Fibroblast of lung (primary cell): ENCODE results near the gene KLHL1. TPM values are rescaled to one million over a fixed set of nuclear protein-coding genes. Genes with fewer than 3 reads are reported as not detected.

ENCODE experiments used
- DNase-seq, 2 donors: peaks; one replicate each; pipeline versions ENCODE4 v3.0.0 to v3.0.0-alpha.2; 2010; ENCODE audit warnings: low read depth in 2 of 2
- H2AFZ ChIP-seq: 2 replicates; pipeline ENCODE4 v1.5.1; 2012; ENCODE audit warnings: low read length, control low read depth, inconsistent platforms
- H3K27ac ChIP-seq: 2 replicates; pipeline ENCODE4 v1.5.1; 2011; ENCODE audit warnings: low read length, control low read depth; ENCODE audit not compliant: insufficient read depth
- H3K27me3 ChIP-seq: 2 replicates; pipeline ENCODE4 v1.5.1; 2011; ENCODE audit warnings: mild to moderate bottlenecking, low read length; ENCODE audit not compliant: control insufficient read depth, insufficient read depth
- H3K36me3 ChIP-seq: 2 replicates; pipeline ENCODE4 v1.5.1; 2011; ENCODE audit warnings: low read length; ENCODE audit not compliant: control insufficient read depth, insufficient read depth
- H3K4me1 ChIP-seq: 2 replicates; pipeline ENCODE4 v1.5.1; 2011; ENCODE audit warnings: low read length; ENCODE audit not compliant: control insufficient read depth, insufficient read depth; ENCODE audit errors: extremely low read depth
- H3K4me2 ChIP-seq: 2 replicates; pipeline ENCODE4 v1.5.1; 2011; ENCODE audit warnings: low read length, control low read depth; ENCODE audit not compliant: insufficient read depth; ENCODE audit errors: extremely low read depth
- H3K4me3 ChIP-seq, 4 experiments: fragments of 200-600 bp in 1 of 4; sonication (generic) in 1 of 4; replicated peaks in 1 of 4; 2 replicates each; pipeline ENCODE4 v1.5.1; 2011 to 2016; ENCODE audit warnings: low read length in 4 of 4, low read depth in 3 of 4, mild to moderate bottlenecking in 3 of 4, control low read depth in 2 of 4, inconsistent platforms in 1 of 4, mixed read lengths in 1 of 4; ENCODE audit not compliant: insufficient read depth in 1 of 4; ENCODE audit errors: control extremely low read depth in 1 of 4
- H3K79me2 ChIP-seq: 2 replicates; pipeline ENCODE4 v1.5.1; 2012; ENCODE audit warnings: mild to moderate bottlenecking, low read length, inconsistent platforms; ENCODE audit not compliant: control insufficient read depth, insufficient read depth
- H3K9ac ChIP-seq: 2 replicates; pipeline ENCODE4 v1.5.1; 2011; ENCODE audit warnings: mild to moderate bottlenecking, low read length, control low read depth; ENCODE audit not compliant: insufficient read depth
- H3K9me3 ChIP-seq: 2 replicates; pipeline ENCODE4 v1.5.1; 2012; ENCODE audit warnings: low read depth, low read length; ENCODE audit not compliant: control insufficient read depth, insufficient read depth
- H4K20me1 ChIP-seq: 2 replicates; pipeline ENCODE4 v1.5.1; 2011; ENCODE audit warnings: low read length; ENCODE audit not compliant: control insufficient read depth, insufficient read depth; ENCODE audit errors: extremely low read depth
- CTCF ChIP-seq, 2 donors: IDR thresholded peaks in 1 of 2; conservative IDR thresholded peaks in 1 of 2; 1 replicate in 1 of 2; 2 replicates in 1 of 2; pipeline ENCODE4 v1.5.1; 2011 to 2012; ENCODE audit warnings: low read length in 2 of 2, control low read depth in 1 of 2, inconsistent platforms in 1 of 2, low read depth in 1 of 2, mild to moderate bottlenecking in 1 of 2
- EZH2 ChIP-seq: IDR thresholded peaks from 2 replicates; pipeline ENCODE4 v1.5.1; 2012; ENCODE audit warnings: low read length, control low read depth, mild to moderate bottlenecking; ENCODE audit errors: missing control alignments
- polyA plus RNA-seq, 2 donors: library from polyadenylated mRNA; depleted of rRNA in 1 of 2; stranded (reverse) in 1 of 2; unstranded in 1 of 2; fragments of >200 nt; gene quantifications; 2 replicates each; pipeline ENCODE4 v1.2.1, GENCODE V29; 2011 to 2012; ENCODE audit warnings: missing spikeins in 1 of 2
- total RNA-seq: library from RNA; depleted of rRNA; stranded (reverse); fragments of >200 nt; gene quantifications from 2 replicates; pipeline ENCODE4 v1.2.1, GENCODE V29; 2014

The KLHL1 gene
- total and polyA plus RNA-seq, 2 donors (not counting 1 experiment from before 2014, with no cell fraction given) = not detected

- Histone ChIP-seq H3K79me2 (no peaks in the 10 kb centered on the region), H3K9ac (no peak overlapping the region), H3K27ac (no peak overlapping the region), H3K4me1 (no peaks in the 10 kb centered on the region), H3K4me3 (no peak overlapping the region), H4K20me1 (no peaks in the 10 kb centered on the region), H3K27me3 (no peaks in the 10 kb centered on the region), H3K4me2 (no peak overlapping the region), H2AFZ (no peak overlapping the region), H3K9me3 (no peaks in the 10 kb centered on the region), H3K36me3 (no peaks in the 10 kb centered on the region)
- TF ChIP-seq EZH2 (no peak), CTCF (conservative IDR thresholded peaks at IDR 0.05 in 1 of 2, IDR thresholded peaks at IDR 0.05 in 1 of 2; ENCODE audit: low read depth in 1 of 2, low read length in 2 of 2) (no peak)
- no peak for DNase-seq
Observed at GRCh38 chr13:70125693-70126092, 17.4 kb upstream of the KLHL1 start.

DNA sequence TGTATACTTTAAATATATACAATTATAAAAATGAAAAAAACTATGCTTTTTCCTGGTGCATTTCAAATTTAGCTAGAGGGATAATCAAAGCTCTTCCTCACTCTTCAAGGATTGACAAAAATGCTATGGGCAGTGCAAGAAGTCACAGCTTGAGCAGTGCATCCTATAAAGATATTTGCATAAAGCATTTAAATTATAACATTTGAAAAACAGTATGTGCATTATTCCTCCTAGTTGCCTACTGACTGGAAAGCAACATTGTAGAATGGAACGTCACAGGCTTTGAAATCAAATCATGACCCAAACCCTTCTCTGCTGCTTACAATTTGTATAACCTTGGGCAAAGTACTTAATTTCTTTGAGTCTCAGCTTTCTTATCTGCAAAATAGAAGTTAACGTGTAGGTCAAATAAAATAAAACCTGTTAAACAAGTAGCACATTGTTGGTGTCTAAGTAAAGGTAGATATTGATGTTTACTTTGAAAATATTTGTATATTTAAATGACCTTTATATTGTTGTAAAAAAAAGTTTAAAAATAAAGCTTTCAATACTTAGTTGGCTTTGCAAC is 9.2 kb upstream of the KLHL1 start:
- H3K36me3 ChIP-seq = no peaks in the 10 kb centered on the region
- no peaks in the 10 kb centered on the region for H3K9me3 ChIP-seq
- no peak overlapping the region for H3K4me2 ChIP-seq
- DNase-seq = no peak
- H3K9ac ChIP-seq = no peak overlapping the region
- H3K4me1 ChIP-seq = no peaks in the 10 kb centered on the region
- no peaks in the 10 kb centered on the region for H3K79me2 ChIP-seq
- no peak overlapping the region for H2AFZ ChIP-seq
- no peak overlapping the region for H3K4me3 ChIP-seq
- H3K27ac ChIP-seq = no peak overlapping the region
- H3K27me3 ChIP-seq = no peaks in the 10 kb centered on the region
- H4K20me1 ChIP-seq = no peaks in the 10 kb centered on the region
- no peak for TF ChIP-seq EZH2
- TF ChIP-seq CTCF (conservative IDR thresholded peaks at IDR 0.05 in 1 of 2, IDR thresholded peaks at IDR 0.05 in 1 of 2; ENCODE audit: low read depth in 1 of 2, low read length in 2 of 2) = no peak

DNA sequence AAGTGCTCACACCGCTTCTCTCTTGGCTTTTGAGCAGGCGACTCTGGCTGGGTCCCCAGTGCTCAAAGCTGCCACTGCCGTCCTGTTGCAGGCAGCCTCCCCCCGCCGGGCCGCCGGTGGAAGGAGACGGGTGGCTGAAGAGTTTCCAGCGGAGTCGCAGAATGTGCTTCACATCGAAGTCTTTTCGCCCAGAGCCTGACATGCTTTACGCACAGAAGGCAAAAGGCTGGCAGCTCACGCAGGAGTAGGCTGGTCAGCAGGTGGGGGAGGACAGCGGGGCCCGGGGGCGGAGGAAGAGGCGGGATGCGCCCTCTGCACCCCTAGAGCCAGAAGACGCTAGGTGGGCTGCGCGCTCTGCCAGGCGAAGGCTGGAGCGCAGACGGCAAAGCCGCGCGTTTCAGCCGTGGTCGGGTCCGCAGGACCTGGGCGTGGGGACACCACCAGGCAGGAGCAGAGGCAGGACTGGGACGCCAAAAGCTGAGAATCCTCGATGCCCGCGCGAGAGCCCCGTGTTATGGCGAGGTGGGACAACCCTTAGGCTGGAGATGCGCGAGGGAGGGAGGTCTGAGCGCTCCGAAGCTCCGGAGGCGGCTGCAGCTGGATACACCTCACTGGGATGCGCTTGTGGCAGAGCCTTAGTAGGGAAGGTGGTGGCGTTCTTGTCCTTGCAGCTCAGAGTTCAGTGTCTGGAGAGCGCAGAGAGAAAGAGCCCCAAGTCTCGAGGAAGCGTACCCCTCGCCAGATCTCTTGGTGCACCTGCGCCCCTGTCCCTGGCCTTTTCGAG is 562 bp downstream of the KLHL1 start, which contains the start of gene ATXN8OS:
ATXN8OS (plus strand) TSS at position 329 of the 784 bp plus-strand sequence.
- H3K4me1 ChIP-seq = no peaks in the 10 kb centered on the region
- no peaks in the 10 kb centered on the region for H3K27me3 ChIP-seq
- H2AFZ ChIP-seq = no peak within 1 kb of the TSS
- H3K36me3 ChIP-seq = no peaks in the 10 kb centered on the region
- no peaks in the 10 kb centered on the region for H3K9me3 ChIP-seq
- no peak within 1 kb of the TSS for H3K4me2 ChIP-seq
- no peak within 1 kb of the TSS for H3K4me3 ChIP-seq
- H3K27ac ChIP-seq = no peak within 1 kb of the TSS
- DNase-seq = peak in 1 of 2 donors; percentile 3
- H3K9ac ChIP-seq = no peak within 1 kb of the TSS
- H4K20me1 ChIP-seq = no peaks in the 10 kb centered on the region
- no peaks in the 10 kb centered on the region for H3K79me2 ChIP-seq
- no peak for TF ChIP-seq EZH2
- no peak for TF ChIP-seq CTCF (conservative IDR thresholded peaks at IDR 0.05 in 1 of 2, IDR thresholded peaks at IDR 0.05 in 1 of 2; ENCODE audit: low read depth in 1 of 2, low read length in 2 of 2)
